Stimulated activated naive B cell treated with anti-CD40 and anti-IgM and Interleukin-4, amounts not matched to agents 10 μg/mL and 1 μg/mL and 100 μg/mL, for 72 hours (primary cell): ENCODE data around the gene ZIC5.

ENCODE experiments used
- ATAC-seq, 2 donors: fragments of 150-1000 bp; cut with Tn5 transposase; replicated peaks; 2 replicates each; pipeline ENCODE4 v1.10.0; 2021; ENCODE audit warnings: moderate library complexity in 1 of 2
- DNase-seq: peaks from one replicate; pipeline ENCODE4 v3.0.0; 2021
- H3K27ac Mint-ChIP-seq: one replicate; pipeline ENCODE4 v1.8.0; 2022; ENCODE audit warnings: mild to moderate bottlenecking, mixed read lengths
- H3K27me3 Mint-ChIP-seq, 2 donors: one replicate each; pipeline ENCODE4 v1.8.0; 2022; ENCODE audit warnings: mixed read lengths in 2 of 2
- H3K36me3 Mint-ChIP-seq, 2 donors: one replicate each; pipeline ENCODE4 v1.8.0; 2022; ENCODE audit warnings: mixed read lengths in 2 of 2, mild to moderate bottlenecking in 1 of 2
- H3K4me1 Mint-ChIP-seq, 2 donors: one replicate each; pipeline ENCODE4 v1.8.0; 2022; ENCODE audit warnings: mixed read lengths in 2 of 2, mild to moderate bottlenecking in 1 of 2
- H3K4me3 Mint-ChIP-seq, 2 donors: one replicate each; pipeline ENCODE4 v1.8.0; 2022; ENCODE audit warnings: mild to moderate bottlenecking in 2 of 2, mixed read lengths in 2 of 2, moderate library complexity in 1 of 2
- H3K9me3 Mint-ChIP-seq, 2 donors: one replicate each; pipeline ENCODE4 v1.8.0; 2022; ENCODE audit warnings: mixed read lengths in 2 of 2, mild to moderate bottlenecking in 1 of 2

The ZIC5 gene

DNA sequence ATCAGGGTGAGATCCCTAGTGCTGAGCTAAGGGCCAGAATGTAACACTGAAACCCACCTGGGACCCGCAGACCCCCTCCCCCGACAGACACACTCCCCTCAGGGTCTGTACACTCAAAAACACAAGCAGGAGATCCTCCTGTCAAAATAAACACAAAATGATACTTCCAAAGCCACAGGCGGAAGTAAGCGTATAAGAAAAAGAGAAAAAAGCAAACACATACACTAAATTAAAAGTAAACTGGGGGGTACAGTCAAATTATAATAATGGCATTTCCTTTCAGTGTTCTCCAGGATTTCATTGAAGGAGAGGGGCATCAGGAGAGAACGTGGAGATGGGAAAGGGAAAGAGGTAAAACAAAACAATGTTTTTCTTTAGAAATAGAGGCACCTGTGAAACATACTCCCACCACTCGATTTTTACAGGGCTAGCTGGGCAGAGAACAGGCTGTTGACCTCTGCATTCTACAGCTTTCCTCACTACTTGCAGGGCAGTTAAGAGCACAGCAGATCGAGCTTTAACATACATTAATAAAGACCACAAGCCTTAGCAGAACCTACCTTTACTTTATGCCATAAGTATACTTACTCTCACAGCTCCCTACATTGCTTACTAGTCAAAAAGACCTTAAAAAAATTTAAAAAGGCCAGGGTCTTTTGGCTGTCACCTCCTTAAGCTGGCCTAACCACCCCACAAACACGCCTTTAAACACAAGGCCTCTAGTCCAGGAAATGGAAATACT, 5.3 kb downstream of the ZIC5 start:
- Mint-ChIP-seq H3K4me1 (peaks cover 12 to 25% of the 10 kb centered on the region in 2 donors), H3K27me3 (peaks cover 52 to 62% of the 10 kb centered on the region in 2 donors), H3K9me3 (peaks cover 0 to 2% of the 10 kb centered on the region in 2 donors), H3K4me3 (no peak overlapping the region), H3K27ac (peak overlapping the region; percentile 16), H3K36me3 (peaks cover 4 to 9% of the 10 kb centered on the region in 2 donors)
- ATAC-seq (no peak), DNase-seq (no peak)

DNA sequence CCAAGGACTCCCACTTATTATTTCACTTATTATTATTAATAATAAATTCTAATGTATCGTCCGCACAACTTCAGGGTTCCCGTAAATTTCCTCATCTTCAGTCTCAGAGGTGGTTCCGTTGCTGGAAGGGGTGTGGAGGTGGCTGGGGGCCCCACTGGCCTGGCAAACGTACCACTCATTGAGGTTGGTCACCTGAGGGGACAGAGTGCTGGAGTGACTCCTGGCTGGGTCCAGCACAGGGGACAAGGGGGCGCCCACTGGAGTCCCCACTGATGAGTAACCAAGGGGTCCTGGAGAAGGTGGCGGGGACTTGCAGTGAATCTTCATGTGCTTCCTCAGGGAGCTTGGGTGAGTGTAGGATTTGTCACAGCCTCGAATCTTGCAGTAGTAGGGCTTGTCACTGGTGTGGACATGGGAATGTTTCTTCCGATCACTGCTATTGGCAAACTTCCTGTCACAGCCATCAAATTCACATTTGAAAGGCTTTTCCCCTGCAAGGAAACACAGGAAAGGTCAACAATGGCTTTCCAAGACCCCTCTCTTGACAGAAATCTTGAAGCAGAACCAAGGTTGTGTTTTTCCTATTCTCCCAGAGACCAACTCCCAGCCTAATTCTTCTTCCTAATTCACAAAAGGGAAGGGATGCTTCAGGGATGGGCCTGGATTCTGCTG, 6.1 kb downstream of the ZIC5 start:
- DNase-seq (no peak), ATAC-seq (no peak)
- Mint-ChIP-seq H3K9me3 (peaks cover 0 to 2% of the 10 kb centered on the region in 2 donors), H3K36me3 (peaks cover 4 to 9% of the 10 kb centered on the region in 2 donors), H3K4me1 (peaks cover 12 to 31% of the 10 kb centered on the region in 2 donors), H3K4me3 (no peak overlapping the region), H3K27me3 (peaks cover 59 to 70% of the 10 kb centered on the region in 2 donors), H3K27ac (no peak overlapping the region)

DNA sequence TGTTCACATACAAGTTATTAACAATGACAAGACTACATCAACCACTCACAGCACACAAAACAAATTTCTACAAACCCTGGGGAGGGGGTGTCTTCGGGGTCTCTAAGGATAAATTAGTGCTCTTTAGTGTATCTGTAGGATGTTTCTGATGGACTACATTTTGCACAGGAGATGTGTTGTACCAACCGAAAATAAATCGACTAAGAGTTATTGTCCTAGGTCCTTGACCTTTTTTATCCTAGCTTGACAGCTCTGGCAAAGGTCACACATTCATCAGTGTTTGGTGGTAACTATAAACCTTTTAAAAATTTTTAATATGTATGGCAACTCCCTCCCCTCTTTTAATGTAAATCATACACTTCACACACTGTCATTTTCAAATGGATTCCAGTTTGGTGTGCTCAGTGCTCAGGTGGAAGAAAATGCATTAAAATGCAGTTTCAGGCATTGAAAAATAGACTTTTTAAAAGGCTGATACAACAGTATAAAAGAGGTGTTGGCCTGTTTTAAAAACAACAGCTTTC, 7.7 kb downstream of the ZIC5 start:
- Mint-ChIP-seq H3K4me3 (no peak overlapping the region), H3K4me1 (peaks cover 3 to 20% of the 10 kb centered on the region in 2 donors), H3K36me3 (peaks cover 2 to 3% of the 10 kb centered on the region in 2 donors), H3K27me3 (peaks cover 59 to 70% of the 10 kb centered on the region in 2 donors), H3K27ac (no peak overlapping the region), H3K9me3 (peaks cover 0 to 2% of the 10 kb centered on the region in 2 donors)
- ATAC-seq, result no peak
- no peak for DNase-seq

DNA sequence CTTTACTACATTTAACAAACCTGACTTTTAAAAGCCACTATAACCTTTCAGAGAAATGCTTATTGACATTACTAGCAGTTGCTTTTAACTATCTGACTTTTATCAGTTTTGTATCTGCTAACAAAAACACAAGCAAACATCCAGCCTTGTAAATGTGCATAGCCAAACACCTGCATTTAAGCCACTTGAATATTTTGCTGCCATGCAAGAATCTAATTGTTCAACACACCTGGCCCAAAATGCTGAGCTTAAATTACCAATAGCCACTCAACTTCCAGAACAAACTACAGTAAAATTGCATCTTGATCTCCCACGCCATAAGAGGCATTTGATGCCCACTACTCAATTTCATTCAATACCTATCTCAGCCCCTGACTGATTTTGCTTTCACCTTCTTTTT, 9.3 kb downstream of the ZIC5 start:
- Mint-ChIP-seq H3K27me3 (peaks cover 65 to 76% of the 10 kb centered on the region in 2 donors), H3K27ac (no peak overlapping the region), H3K4me3 (no peak overlapping the region), H3K36me3 (peaks cover 0 to 4% of the 10 kb centered on the region in 2 donors), H3K9me3 (no peaks in the 10 kb centered on the region), H3K4me1 (peaks cover 1 to 11% of the 10 kb centered on the region in 2 donors)
- DNase-seq (no peak), ATAC-seq (no peak)

DNA sequence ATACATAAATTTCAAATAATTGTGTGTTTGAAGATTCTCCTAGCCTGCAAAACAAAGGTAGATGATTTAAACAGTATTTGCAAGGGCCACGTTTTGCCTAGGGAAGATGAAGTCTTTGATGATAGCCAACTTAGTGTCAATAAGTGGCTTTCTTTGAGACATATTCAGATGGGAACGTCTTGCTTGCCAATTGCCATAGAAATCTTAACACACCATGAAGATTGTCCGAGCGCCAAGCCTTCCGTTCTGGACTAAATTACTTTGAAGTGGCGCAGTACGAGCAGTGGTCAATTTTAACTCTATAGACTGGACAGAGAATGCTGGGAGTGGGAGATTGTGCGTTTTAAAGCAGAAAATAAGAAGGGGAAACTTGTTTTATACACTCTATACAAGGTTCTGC, 9.9 kb downstream of the ZIC5 start:
- Mint-ChIP-seq H3K4me3 (no peak overlapping the region), H3K27ac (no peak overlapping the region), H3K36me3 (peaks cover 0 to 4% of the 10 kb centered on the region in 2 donors), H3K4me1 (peaks cover 2 to 14% of the 10 kb centered on the region in 2 donors), H3K27me3 (peaks cover 67 to 80% of the 10 kb centered on the region in 2 donors), H3K9me3 (no peaks in the 10 kb centered on the region)
- no peak for ATAC-seq
- no peak for DNase-seq

DNA sequence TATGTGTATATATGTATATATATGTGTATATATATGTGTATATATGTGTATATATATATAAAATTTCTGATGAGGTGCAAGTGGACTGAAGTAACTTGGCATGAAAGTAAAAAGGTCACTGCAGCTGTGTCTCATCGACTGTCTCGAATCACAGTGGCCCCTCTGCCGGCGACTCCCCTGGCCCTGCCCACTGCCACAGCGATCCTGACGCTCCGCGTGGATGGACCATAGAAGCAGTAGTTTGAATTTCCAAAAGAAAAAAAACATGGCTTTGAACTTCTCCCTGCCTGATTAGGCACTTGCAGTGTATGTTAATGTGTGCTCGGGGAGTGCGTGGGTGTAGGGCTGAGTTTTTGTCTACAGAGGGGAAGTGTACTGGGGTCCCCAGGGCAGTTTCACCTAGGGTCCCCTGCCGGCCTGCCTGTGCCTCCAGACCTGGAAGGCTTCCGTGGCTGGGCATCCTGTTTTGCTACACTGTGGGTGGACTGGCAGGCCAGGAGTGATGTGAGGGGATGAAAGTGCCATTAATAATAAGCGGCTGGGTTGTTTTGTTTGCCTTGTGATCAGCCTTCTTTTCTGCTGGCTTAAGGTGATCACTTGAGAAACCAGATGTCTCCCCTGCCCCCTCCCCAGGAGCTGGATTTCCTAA, 10.8 kb downstream of the ZIC5 start:
- no peak for ATAC-seq
- Mint-ChIP-seq H3K4me1 (peaks cover 5 to 22% of the 10 kb centered on the region in 2 donors), H3K27ac (no peak overlapping the region), H3K9me3 (no peaks in the 10 kb centered on the region), H3K36me3 (peaks cover 0 to 4% of the 10 kb centered on the region in 2 donors), H3K4me3 (no peak overlapping the region), H3K27me3 (peaks cover 64 to 80% of the 10 kb centered on the region in 2 donors)
- no peak for DNase-seq

DNA sequence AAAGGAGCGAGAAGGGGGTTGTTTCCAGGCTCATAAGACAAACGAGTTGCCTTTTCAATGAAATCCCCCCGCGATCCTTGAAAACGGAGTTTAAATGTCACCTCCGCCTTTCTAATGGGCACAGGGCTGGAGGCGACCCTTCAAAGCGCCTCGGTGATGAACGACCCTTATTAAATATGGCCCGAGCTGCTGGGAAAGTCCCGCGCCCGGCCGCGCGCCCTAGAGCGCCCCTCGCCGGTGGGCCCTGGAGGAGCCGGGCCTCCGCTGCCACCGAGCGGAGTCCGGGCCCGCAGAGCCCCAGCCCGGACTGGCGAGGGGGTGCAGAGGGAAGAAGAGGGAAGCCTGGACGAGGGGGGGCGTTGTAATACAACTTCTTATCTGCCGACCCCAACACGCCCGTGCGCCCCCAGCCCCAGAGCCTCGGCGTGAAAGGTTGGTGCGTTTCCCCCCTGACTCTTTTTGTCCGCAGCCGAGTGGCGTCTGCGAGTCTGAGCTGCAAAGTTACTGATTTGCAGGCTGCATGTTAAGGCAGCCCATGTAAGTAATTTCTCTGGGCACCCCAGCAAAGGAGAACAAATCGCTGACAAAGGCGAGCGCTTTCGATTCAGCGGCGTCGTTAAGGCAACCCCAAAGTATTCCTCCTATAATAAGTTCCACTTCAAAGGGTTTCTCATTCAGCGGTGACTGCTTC, 11.9 kb downstream of the ZIC5 start:
- ATAC-seq (no peak), DNase-seq (no peak)
- Mint-ChIP-seq H3K27ac (peak overlapping the region; percentile 25), H3K9me3 (no peaks in the 10 kb centered on the region), H3K36me3 (peaks cover 0 to 4% of the 10 kb centered on the region in 2 donors), H3K4me1 (peaks cover 5 to 22% of the 10 kb centered on the region in 2 donors), H3K4me3 (peak overlapping the region; percentile 44 to 55), H3K27me3 (peaks cover 65 to 83% of the 10 kb centered on the region in 2 donors)

DNA sequence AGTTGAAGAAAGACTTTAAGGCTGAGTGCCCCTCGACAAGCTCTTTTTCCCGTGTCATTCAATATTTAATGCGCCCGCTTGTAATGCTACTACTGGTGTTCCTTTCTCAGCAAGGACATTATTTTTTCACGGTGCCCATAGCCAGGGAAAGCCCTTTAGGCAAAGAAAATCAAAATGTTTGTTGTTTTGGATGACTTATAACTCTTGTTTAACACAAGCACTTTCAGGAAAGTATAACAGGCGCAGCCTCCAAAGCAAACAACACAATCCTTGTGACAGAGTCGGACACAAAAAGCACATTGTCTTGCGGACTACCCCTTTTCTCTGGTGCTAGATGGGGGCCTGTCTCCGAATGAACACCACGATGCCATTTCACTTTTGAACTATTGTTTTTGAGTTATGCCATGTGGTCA, 12.4 kb downstream of the ZIC5 start:
- H3K36me3 Mint-ChIP-seq, result peaks cover 0 to 4% of the 10 kb centered on the region in 2 donors
- ATAC-seq, result no peak
- no peak overlapping the region for H3K27ac Mint-ChIP-seq
- DNase-seq, result no peak
- H3K4me1 Mint-ChIP-seq, result peaks cover 5 to 22% of the 10 kb centered on the region in 2 donors
- no peaks in the 10 kb centered on the region for H3K9me3 Mint-ChIP-seq
- H3K27me3 Mint-ChIP-seq, result peaks cover 67 to 85% of the 10 kb centered on the region in 2 donors
- H3K4me3 Mint-ChIP-seq, result no peak overlapping the region

DNA sequence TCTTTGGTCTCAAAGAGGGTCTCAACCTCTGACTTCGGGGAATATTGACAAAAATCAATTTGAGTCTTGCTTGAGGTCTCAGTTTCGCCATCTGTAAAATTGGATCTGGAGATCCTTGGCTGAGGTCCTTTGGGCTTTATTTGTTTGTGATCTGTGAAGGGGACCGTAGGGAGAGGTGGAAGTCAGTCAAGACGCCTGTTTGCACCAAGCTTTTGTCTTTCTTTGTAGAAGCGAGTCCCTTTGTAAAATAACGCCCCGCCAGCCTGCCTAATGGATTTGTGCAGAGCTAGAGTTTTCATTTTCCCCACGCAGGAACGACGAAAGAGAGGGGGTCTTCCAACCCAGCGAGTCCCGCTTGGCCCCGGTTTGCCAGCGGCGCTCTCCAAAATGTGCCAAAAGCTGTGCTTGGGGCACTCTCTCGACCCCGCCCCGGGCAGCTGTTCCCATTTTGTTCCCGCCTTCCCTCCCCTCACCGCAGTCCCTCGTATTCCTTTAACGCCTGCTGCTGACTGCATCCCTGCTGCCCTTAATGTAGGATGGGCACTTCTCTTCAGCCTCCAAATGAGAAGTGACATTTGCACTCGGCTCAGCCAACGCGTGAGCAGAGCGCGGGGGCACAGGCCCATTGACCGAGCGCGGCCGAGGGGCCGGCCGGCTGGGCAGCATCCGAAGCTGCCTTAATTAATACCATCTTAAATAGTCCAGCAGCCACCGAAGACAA, 13.0 kb downstream of the ZIC5 start:
- Mint-ChIP-seq H3K9me3 (no peaks in the 10 kb centered on the region), H3K4me3 (no peak overlapping the region), H3K27ac (peak overlapping the region; percentile 34), H3K36me3 (peaks cover 0 to 4% of the 10 kb centered on the region in 2 donors), H3K27me3 (peaks cover 70 to 87% of the 10 kb centered on the region in 2 donors), H3K4me1 (peaks cover 5 to 22% of the 10 kb centered on the region in 2 donors)
- no peak for ATAC-seq
- DNase-seq, result no peak

DNA sequence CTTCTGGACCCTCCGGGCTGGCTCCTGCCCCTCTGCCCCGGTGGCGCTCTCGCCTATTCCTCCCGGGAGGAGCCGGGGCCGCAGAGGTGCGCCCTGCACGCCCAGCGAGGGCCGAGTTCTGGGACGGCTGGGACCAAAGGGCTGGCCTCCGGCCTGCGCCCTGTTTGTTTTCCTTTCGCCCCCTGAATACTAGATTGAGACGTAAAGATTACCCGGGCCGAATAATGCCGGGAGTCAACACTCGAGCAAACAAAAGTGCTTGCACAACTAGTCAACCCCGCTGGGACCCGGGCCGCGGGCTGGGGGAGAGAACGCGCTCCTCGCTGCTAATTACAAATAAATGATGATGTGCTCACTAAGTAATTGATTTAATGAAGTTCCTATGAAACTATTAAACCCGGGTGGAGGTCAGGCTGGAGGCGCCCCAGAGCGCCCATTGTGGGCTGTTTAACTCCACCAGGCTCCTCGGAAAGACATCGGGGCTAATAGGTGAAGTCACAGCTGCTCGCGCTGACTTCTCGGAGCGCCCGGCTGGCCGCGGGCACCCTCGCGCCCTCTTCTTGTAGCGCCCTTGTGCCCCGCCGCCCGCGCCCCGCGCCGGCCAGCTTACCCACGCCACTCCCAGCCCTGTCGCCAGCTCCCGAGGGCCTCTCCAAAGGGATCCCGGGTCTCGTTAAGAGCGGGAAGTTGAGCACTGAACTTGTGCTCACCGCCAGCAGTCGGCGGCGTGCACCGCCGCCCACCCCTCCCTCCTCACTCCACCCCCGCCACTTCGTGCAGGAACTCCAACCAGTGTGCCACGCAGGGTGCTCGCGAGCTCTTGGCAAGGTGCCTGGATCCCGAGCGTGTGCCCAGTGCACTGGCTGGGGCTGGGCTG, 14.9 kb downstream of the ZIC5 start:
- Mint-ChIP-seq H3K4me3 (peak overlapping the region; percentile 35 to 48), H3K27ac (peak overlapping the region; percentile 73), H3K27me3 (peaks cover 77 to 96% of the 10 kb centered on the region in 2 donors), H3K4me1 (peaks cover 5 to 22% of the 10 kb centered on the region in 2 donors), H3K9me3 (no peaks in the 10 kb centered on the region), H3K36me3 (peaks cover 0 to 4% of the 10 kb centered on the region in 2 donors)
- ATAC-seq (no peak), DNase-seq (no peak)

DNA sequence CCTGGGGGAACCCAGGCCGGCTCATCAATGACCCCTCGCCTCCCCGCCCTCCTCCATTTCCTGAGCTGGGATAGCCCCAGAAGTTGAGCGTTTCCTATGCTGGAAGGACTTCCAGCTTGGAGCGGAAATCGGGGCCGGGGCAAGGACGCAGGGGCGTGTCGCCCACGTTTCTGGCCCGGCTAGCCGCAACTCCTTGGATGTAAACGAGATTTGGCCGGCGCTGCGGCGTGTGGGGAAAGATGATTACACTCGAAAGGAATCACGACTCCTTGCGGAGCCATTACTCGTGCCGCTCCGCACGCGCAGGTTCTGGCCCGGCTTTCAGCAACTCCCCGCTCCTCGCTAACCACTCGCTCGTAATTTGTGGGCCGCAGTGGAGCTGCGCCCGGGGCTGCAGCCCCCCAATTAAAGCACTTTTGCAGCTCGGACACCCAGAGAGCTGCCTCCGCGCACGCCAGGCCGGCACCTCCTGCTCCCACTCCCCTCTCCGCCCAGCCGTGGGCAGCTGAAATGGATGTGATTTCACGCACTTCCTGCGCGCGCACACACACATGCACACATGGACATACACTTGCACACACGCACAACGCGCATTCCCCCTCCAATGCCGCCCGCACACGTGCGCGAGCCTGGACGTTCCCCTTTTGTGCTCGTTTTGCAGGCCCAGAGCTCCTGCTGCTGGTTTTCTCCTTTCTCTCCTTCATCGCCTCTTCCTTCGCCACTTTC, 15.7 kb downstream of the ZIC5 start:
- DNase-seq, result no peak
- H3K27ac Mint-ChIP-seq, result peak overlapping the region; percentile 73
- peaks cover 5 to 19% of the 10 kb centered on the region in 2 donors for H3K4me1 Mint-ChIP-seq
- H3K36me3 Mint-ChIP-seq, result peaks cover 0 to 4% of the 10 kb centered on the region in 2 donors
- H3K4me3 Mint-ChIP-seq, result peak overlapping the region in 1 of 2 donors; percentile 41
- H3K9me3 Mint-ChIP-seq, result no peaks in the 10 kb centered on the region
- H3K27me3 Mint-ChIP-seq, result peaks cover 77 to 96% of the 10 kb centered on the region in 2 donors
- no peak for ATAC-seq

DNA sequence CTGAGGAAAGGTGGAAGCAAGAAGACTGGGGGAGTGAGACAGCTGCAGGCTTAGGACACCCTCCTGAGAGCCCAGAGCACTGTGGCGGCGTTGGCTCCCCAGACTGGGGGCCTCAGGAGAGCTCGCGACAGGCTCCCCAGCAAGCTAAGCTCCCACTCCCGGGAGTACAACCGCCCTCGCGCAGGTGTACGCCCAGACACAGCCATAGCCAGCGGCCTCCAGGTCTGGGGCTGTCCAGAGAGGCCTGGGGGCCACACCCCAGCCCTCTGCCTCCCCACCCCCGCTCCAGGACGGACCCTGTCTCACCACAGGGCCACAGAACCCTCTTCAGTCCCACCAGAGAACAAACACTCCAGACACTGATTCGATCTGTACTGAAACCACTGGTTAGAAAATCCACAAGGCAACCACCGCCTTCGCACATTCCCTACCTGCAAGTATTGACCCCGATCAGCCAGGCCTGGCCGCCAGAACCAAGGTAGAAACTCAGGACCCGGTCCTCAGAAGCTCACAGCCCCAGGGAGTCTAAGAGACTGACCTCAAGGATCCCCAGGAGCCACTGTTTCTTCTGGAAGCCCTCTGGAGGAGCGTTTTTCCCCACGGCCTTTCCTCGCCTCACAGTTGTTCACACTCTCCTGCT, 16.3 kb downstream of the ZIC5 start:
- H3K27ac Mint-ChIP-seq, result no peak overlapping the region
- DNase-seq (no peak), ATAC-seq (no peak)
- H3K4me1 Mint-ChIP-seq, result peaks cover 5 to 17% of the 10 kb centered on the region in 2 donors
- H3K4me3 Mint-ChIP-seq, result no peak overlapping the region
- peaks cover 74 to 94% of the 10 kb centered on the region in 2 donors for H3K27me3 Mint-ChIP-seq
- H3K9me3 Mint-ChIP-seq, result no peaks in the 10 kb centered on the region
- H3K36me3 Mint-ChIP-seq, result peaks cover 0 to 4% of the 10 kb centered on the region in 2 donors
